Measurements from ENCODE around the gene SERPING1.

The SERPING1 gene

GRCh38 chr11:57568330-57568766 is 29.1 kb upstream of the SERPING1 start:
- Histone ChIP-seq H3K27me3 (ENCODE audit: control insufficient read depth, insufficient read depth, low read length) (no peaks in the 10 kb centered on the region), H3K27ac (ENCODE audit: low read depth, low read length) (peak overlapping the region; percentile 77), H3K4me1 (ENCODE audit: control insufficient read depth, insufficient read depth, low read length) (peaks cover 14% of the 10 kb centered on the region), H3K9ac (ENCODE audit: low read length) (peak overlapping the region; percentile 32), H3K4me3 (ENCODE audit: low read length) (peak overlapping the region; percentile 96), H3K36me3 (ENCODE audit: control insufficient read depth, insufficient read depth, low read length) (no peaks in the 10 kb centered on the region)

- no peaks in the 10 kb centered on the region for H3K27me3 ChIP-seq (ENCODE audit: control insufficient read depth, insufficient read depth, low read length)
- H3K9ac ChIP-seq (ENCODE audit: low read length), result no peak overlapping the region
- peaks cover 5% of the 10 kb centered on the region for H3K4me1 ChIP-seq (ENCODE audit: control insufficient read depth, insufficient read depth, low read length)
- H3K4me3 ChIP-seq (ENCODE audit: low read length), result no peak overlapping the region
- no peak overlapping the region for H3K27ac ChIP-seq (ENCODE audit: low read depth, low read length)
- no peaks in the 10 kb centered on the region for H3K36me3 ChIP-seq (ENCODE audit: control insufficient read depth, insufficient read depth, low read length)
Observed at GRCh38 chr11:57571606-57572005, 25.9 kb upstream of the SERPING1 start.

- no peak overlapping the region for H3K4me3 ChIP-seq (ENCODE audit: low read length)
- H3K27ac ChIP-seq (ENCODE audit: low read depth, low read length), result no peak overlapping the region
- no peaks in the 10 kb centered on the region for H3K4me1 ChIP-seq (ENCODE audit: control insufficient read depth, insufficient read depth, low read length)
- no peak overlapping the region for H3K9ac ChIP-seq (ENCODE audit: low read length)
- H3K36me3 ChIP-seq (ENCODE audit: control insufficient read depth, insufficient read depth, low read length), result no peaks in the 10 kb centered on the region
- H3K27me3 ChIP-seq (ENCODE audit: control insufficient read depth, insufficient read depth, low read length), result no peaks in the 10 kb centered on the region
Observed at GRCh38 chr11:57574061-57574460, 23.4 kb upstream of the SERPING1 start.

GRCh38 chr11:57584341-57584740 is 13.1 kb upstream of the SERPING1 start:
- no peaks in the 10 kb centered on the region for H3K36me3 ChIP-seq (ENCODE audit: control insufficient read depth, insufficient read depth, low read length)
- H3K27ac ChIP-seq (ENCODE audit: low read depth, low read length), result no peak overlapping the region
- H3K27me3 ChIP-seq (ENCODE audit: control insufficient read depth, insufficient read depth, low read length), result no peaks in the 10 kb centered on the region
- no peak overlapping the region for H3K9ac ChIP-seq (ENCODE audit: low read length)
- no peak overlapping the region for H3K4me3 ChIP-seq (ENCODE audit: low read length)
- H3K4me1 ChIP-seq (ENCODE audit: control insufficient read depth, insufficient read depth, low read length), result no peaks in the 10 kb centered on the region

DNA sequence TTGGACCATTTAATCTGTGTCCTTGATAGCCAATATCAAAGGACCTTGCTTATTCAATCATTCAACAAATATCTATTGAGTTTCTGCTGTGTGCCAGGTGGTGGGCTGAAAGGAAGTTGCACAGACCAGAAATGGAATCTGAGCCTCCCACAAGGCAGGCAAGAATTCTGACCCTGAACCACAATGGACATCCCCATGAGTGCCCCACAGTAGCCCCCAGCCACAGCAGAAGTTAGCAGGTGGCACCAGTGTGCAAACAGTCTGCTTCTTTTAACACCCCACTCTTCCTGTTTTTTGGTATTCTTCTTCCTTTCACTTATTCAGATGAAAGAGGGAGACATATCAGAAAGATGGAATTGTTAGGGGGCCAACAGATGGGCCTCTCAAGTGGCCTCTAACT is 12.2 kb upstream of the SERPING1 start:
- Histone ChIP-seq H3K9ac (ENCODE audit: low read length) (no peak overlapping the region), H3K4me1 (ENCODE audit: control insufficient read depth, insufficient read depth, low read length) (no peaks in the 10 kb centered on the region), H3K27ac (ENCODE audit: low read depth, low read length) (no peak overlapping the region), H3K36me3 (ENCODE audit: control insufficient read depth, insufficient read depth, low read length) (no peaks in the 10 kb centered on the region), H3K4me3 (ENCODE audit: low read length) (no peak overlapping the region), H3K27me3 (ENCODE audit: control insufficient read depth, insufficient read depth, low read length) (no peaks in the 10 kb centered on the region)

- Histone ChIP-seq H3K4me1 (ENCODE audit: control insufficient read depth, insufficient read depth, low read length) (no peaks in the 10 kb centered on the region), H3K9ac (ENCODE audit: low read length) (no peak overlapping the region), H3K27ac (ENCODE audit: low read depth, low read length) (no peak overlapping the region), H3K4me3 (ENCODE audit: low read length) (no peak overlapping the region), H3K36me3 (ENCODE audit: control insufficient read depth, insufficient read depth, low read length) (no peaks in the 10 kb centered on the region), H3K27me3 (ENCODE audit: control insufficient read depth, insufficient read depth, low read length) (no peaks in the 10 kb centered on the region)
Observed at GRCh38 chr11:57586711-57587245, 10.7 kb upstream of the SERPING1 start.

GRCh38 chr11:57588046-57588710 is 9.3 kb upstream of the SERPING1 start:
- Histone ChIP-seq H3K4me1 (ENCODE audit: control insufficient read depth, insufficient read depth, low read length) (no peaks in the 10 kb centered on the region), H3K27ac (ENCODE audit: low read depth, low read length) (no peak overlapping the region), H3K27me3 (ENCODE audit: control insufficient read depth, insufficient read depth, low read length) (no peaks in the 10 kb centered on the region), H3K9ac (ENCODE audit: low read length) (no peak overlapping the region), H3K4me3 (ENCODE audit: low read length) (no peak overlapping the region), H3K36me3 (ENCODE audit: control insufficient read depth, insufficient read depth, low read length) (no peaks in the 10 kb centered on the region)

GRCh38 chr11:57596266-57596885 is 1.1 kb upstream of the SERPING1 start:
- Histone ChIP-seq H3K27me3 (ENCODE audit: control insufficient read depth, insufficient read depth, low read length) (no peaks in the 10 kb centered on the region), H3K9ac (ENCODE audit: low read length) (no peak overlapping the region), H3K36me3 (ENCODE audit: control insufficient read depth, insufficient read depth, low read length) (no peaks in the 10 kb centered on the region), H3K4me1 (ENCODE audit: control insufficient read depth, insufficient read depth, low read length) (peaks cover 9% of the 10 kb centered on the region), H3K4me3 (ENCODE audit: low read length) (no peak overlapping the region), H3K27ac (ENCODE audit: low read depth, low read length) (peak overlapping the region; percentile 89)

- H3K27ac ChIP-seq (ENCODE audit: low read depth, low read length), result peak overlapping the region; percentile 89
- H3K36me3 ChIP-seq (ENCODE audit: control insufficient read depth, insufficient read depth, low read length), result no peaks in the 10 kb centered on the region
- peak overlapping the region; percentile 70 for H3K4me3 ChIP-seq (ENCODE audit: low read length)
- H3K4me1 ChIP-seq (ENCODE audit: control insufficient read depth, insufficient read depth, low read length), result peaks cover 9% of the 10 kb centered on the region
- no peaks in the 10 kb centered on the region for H3K27me3 ChIP-seq (ENCODE audit: control insufficient read depth, insufficient read depth, low read length)
- peak overlapping the region; percentile 65 for H3K9ac ChIP-seq (ENCODE audit: low read length)
Observed at GRCh38 chr11:57597916-57598830, 688 bp downstream of the SERPING1 start.

- no peaks in the 10 kb centered on the region for H3K36me3 ChIP-seq (ENCODE audit: control insufficient read depth, insufficient read depth, low read length)
- peak overlapping the region; percentile 70 for H3K4me3 ChIP-seq (ENCODE audit: low read length)
- H3K27ac ChIP-seq (ENCODE audit: low read depth, low read length), result peak overlapping the region; percentile 89
- peaks cover 9% of the 10 kb centered on the region for H3K4me1 ChIP-seq (ENCODE audit: control insufficient read depth, insufficient read depth, low read length)
- no peak overlapping the region for H3K9ac ChIP-seq (ENCODE audit: low read length)
- no peaks in the 10 kb centered on the region for H3K27me3 ChIP-seq (ENCODE audit: control insufficient read depth, insufficient read depth, low read length)
Observed at GRCh38 chr11:57598831-57599155, 1.3 kb downstream of the SERPING1 start.

- no peak overlapping the region for H3K4me3 ChIP-seq (ENCODE audit: low read length)
- H3K36me3 ChIP-seq (ENCODE audit: control insufficient read depth, insufficient read depth, low read length), result no peaks in the 10 kb centered on the region
- H3K27me3 ChIP-seq (ENCODE audit: control insufficient read depth, insufficient read depth, low read length), result no peaks in the 10 kb centered on the region
- peak overlapping the region; percentile 89 for H3K27ac ChIP-seq (ENCODE audit: low read depth, low read length)
- no peak overlapping the region for H3K9ac ChIP-seq (ENCODE audit: low read length)
- peaks cover 9% of the 10 kb centered on the region for H3K4me1 ChIP-seq (ENCODE audit: control insufficient read depth, insufficient read depth, low read length)
Observed at GRCh38 chr11:57599381-57599780, 1.9 kb downstream of the SERPING1 start.

DNA sequence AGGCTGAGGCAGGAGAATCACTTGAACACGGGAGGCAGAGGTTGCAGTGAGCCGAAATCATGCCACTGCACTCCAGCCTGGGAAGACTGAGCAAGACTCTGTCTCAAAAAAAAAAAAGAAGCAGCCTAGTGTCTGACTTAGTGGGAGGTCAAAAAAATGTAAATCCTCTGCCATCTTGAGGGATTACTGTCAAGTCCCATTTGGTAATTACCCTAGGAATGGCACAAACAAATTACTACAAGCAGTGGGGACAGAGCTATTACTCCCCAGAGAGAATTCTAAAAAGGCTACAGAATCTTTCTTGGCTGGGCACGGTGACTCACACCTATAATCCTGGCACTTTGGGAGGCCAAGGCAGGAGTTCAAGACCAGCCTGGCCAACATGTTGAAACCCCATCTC is 3.8 kb downstream of the SERPING1 start:
- Histone ChIP-seq H3K36me3 (ENCODE audit: control insufficient read depth, insufficient read depth, low read length) (no peaks in the 10 kb centered on the region), H3K9ac (ENCODE audit: low read length) (no peak overlapping the region), H3K27ac (ENCODE audit: low read depth, low read length) (no peak overlapping the region), H3K4me1 (ENCODE audit: control insufficient read depth, insufficient read depth, low read length) (peaks cover 9% of the 10 kb centered on the region), H3K27me3 (ENCODE audit: control insufficient read depth, insufficient read depth, low read length) (no peaks in the 10 kb centered on the region), H3K4me3 (ENCODE audit: low read length) (no peak overlapping the region)

All from rectal smooth muscle tissue (tissue), 1 donor.